T-cell (primary cell): ENCODE data around the gene WNT9A. TPM values are rescaled to one million over a fixed set of nuclear protein-coding genes. Genes with fewer than 3 reads are reported as not detected.

Source experiments
- ATAC-seq, 4 experiments: fragments of 200-7000 bp in 3 of 4; fragments of 150-1000 bp in 1 of 4; cut with Tn5 transposase; replicated peaks in 1 of 4; 1 replicate in 3 of 4; 2 replicates in 1 of 4; pipeline ENCODE4 v1.10.0; 2021; ENCODE audit warnings: moderate library complexity in 3 of 4, mild to moderate bottlenecking in 2 of 4, moderate number of reproducible peaks in 1 of 4
- CTCF ChIA-PET, 2 donors: fragments of 300-600 bp; sonication (Branson Sonifier 250); formaldehyde crosslinking; loops; one replicate each; lab custom pipeline; 2022; ENCODE audit warnings: antibody characterized with exemption in 2 of 2; lab: Charles Lee
- POLR2A ChIA-PET, 2 donors: fragments of 300-600 bp; sonication (Branson Sonifier 250); formaldehyde crosslinking; loops; one replicate each; lab custom pipeline; 2022; ENCODE audit warnings: antibody characterized with exemption in 2 of 2; lab: Charles Lee
- DNase-seq, 35 experiments: peaks; one replicate each; pipeline versions ENCODE4 v3.0.0 to v3.0.0-alpha.2; 2013 to 2023
- H3K27ac ChIP-seq: one replicate; pipeline ENCODE4 v1.5.1; 2013; ENCODE audit warnings: low read length
- H3K27me3 ChIP-seq, 2 experiments: replicated peaks in 1 of 2; 1 replicate in 1 of 2; 2 replicates in 1 of 2; pipeline versions ENCODE4 v1.6.1 to v1.7.0; 2013; ENCODE audit warnings: low read length in 1 of 2, mixed read lengths in 1 of 2; ENCODE audit not compliant: control insufficient read depth in 2 of 2, insufficient read depth in 2 of 2; ENCODE audit errors: extremely low read depth in 1 of 2
- H3K36me3 ChIP-seq, 2 donors: 1 replicate in 1 of 2; 2 replicates in 1 of 2; pipeline versions ENCODE4 v1.6.1 to v1.7.0; 2013; ENCODE audit warnings: low read length in 1 of 2; ENCODE audit not compliant: control insufficient read depth in 2 of 2, insufficient read depth in 1 of 2; ENCODE audit errors: extremely low read depth in 1 of 2
- H3K4me1 ChIP-seq, 2 experiments: 1 replicate in 1 of 2; 2 replicates in 1 of 2; pipeline versions ENCODE4 v1.6.1 to v1.7.0; 2013; ENCODE audit warnings: low read length in 2 of 2, mixed read lengths in 1 of 2; ENCODE audit not compliant: insufficient read depth in 2 of 2, control insufficient read depth in 1 of 2; ENCODE audit errors: extremely low read depth in 1 of 2
- H3K4me3 ChIP-seq, 2 donors: 1 replicate in 1 of 2; 2 replicates in 1 of 2; pipeline versions ENCODE4 v1.5.1 to v1.7.0; 2013; ENCODE audit warnings: mild to moderate bottlenecking in 2 of 2, low read length in 1 of 2, moderate library complexity in 1 of 2; ENCODE audit not compliant: control insufficient read depth in 1 of 2; ENCODE audit errors: extremely low read depth in 1 of 2
- H3K9me3 ChIP-seq: 2 replicates; pipeline ENCODE4 v1.7.0; 2013
- H3K27ac Mint-ChIP-seq, 2 donors: one replicate each; pipeline ENCODE4 v1.8.0; 2020 to 2021; ENCODE audit warnings: mild to moderate bottlenecking in 2 of 2, mixed read lengths in 2 of 2
- H3K27me3 Mint-ChIP-seq, 2 donors: one replicate each; pipeline ENCODE4 v1.8.0; 2021 to 2022; ENCODE audit warnings: mixed read lengths in 2 of 2
- H3K36me3 Mint-ChIP-seq: one replicate; pipeline ENCODE4 v1.8.0; 2021; ENCODE audit warnings: mixed read lengths
- H3K4me1 Mint-ChIP-seq, 3 donors: one replicate each; pipeline ENCODE4 v1.8.0; 2020 to 2022; ENCODE audit warnings: mixed read lengths in 3 of 3, mild to moderate bottlenecking in 1 of 3
- H3K4me3 Mint-ChIP-seq, 3 donors: one replicate each; pipeline ENCODE4 v1.8.0; 2020 to 2022; ENCODE audit warnings: mild to moderate bottlenecking in 3 of 3, mixed read lengths in 3 of 3, moderate library complexity in 3 of 3
- H3K9me3 Mint-ChIP-seq, 3 donors: one replicate each; pipeline ENCODE4 v1.8.0; 2020 to 2022; ENCODE audit warnings: mixed read lengths in 3 of 3
- WGBS: methylation state at CpG from one replicate; pipeline ENCODE4 v1.1.5; 2013; ENCODE audit warnings: missing lambda C conversion rate; ENCODE audit not compliant: insufficient coverage; 5-methylcytosine and 5-hydroxymethylcytosine counted together
- total RNA-seq, 35 experiments: library from RNA in 6 of 35; stranded (reverse) in 6 of 35; fragments of 120-200 nt in 1 of 35; gene quantifications; one replicate each; pipeline versions ENCODE4 v1.2.1 to v1.2.4 and lab custom pipeline; 2013 to 2026

The WNT9A gene
- total RNA-seq, 5 donors from 2014 or later (not counting 1 experiment from before 2014, with no cell fraction given), result 0.12 to 0.72 (median 0.48) TPM; not detected in 1

DNA sequence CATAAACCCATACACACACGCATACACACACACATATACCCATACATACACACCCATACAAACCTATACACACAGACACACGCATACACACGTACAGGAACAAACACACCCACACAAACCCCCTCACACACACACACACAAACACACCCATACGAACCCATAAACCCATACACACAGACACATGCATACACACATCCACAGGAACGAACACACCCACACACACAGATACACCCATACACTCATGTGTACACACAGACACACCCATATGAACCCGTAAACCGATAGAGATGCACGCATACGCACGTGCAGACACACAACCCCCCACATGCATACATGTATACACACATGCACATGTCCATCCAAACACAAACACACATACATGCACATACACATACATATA, 9.5 kb downstream of the WNT9A start:
- 91% methylated on average over 10 of the region's 10 CpGs for WGBS
- ChIA-PET POLR2A (no interaction called here), CTCF (no interaction called here)
- Histone ChIP-seq H3K4me1 (no peaks in the 10 kb centered on the region), H3K36me3 (no peaks in the 10 kb centered on the region), H3K9me3 (no peaks in the 10 kb centered on the region), H3K27ac (no peak overlapping the region), H3K4me3 (no peak overlapping the region), H3K27me3 (peaks cover 0 to 18% of the 10 kb centered on the region in 2 experiments)
- Mint-ChIP-seq H3K36me3 (no peaks in the 10 kb centered on the region), H3K4me1 (peaks cover 0 to 7% (median 7%) of the 10 kb centered on the region in 3 donors), H3K27ac (no peak overlapping the region), H3K9me3 (peaks cover 0 to 3% (median 0%) of the 10 kb centered on the region in 3 donors), H3K27me3 (no peaks in the 10 kb centered on the region), H3K4me3 (no peak overlapping the region)
- DNase-seq (no peak), ATAC-seq (no peak)

DNA sequence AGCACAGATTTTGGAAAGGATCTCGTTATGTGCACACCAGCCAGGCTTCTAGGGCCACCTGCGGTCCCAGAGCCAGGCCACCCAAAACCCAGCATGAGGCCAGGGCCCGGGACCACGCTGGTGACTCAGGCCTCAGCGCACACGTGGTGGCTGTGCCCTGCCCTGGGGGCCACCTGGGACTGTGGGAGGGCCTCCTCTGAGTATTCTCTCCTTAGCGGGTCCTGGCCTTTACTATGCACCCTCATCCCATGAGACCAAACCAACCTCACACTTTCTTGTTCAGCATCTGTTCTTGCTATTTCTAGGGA, 9.9 kb downstream of the WNT9A start:
- 81% methylated on average over 7 of the region's 7 CpGs for WGBS
- Mint-ChIP-seq H3K36me3 (no peaks in the 10 kb centered on the region), H3K27ac (no peak overlapping the region), H3K4me1 (peaks cover 0 to 8% (median 7%) of the 10 kb centered on the region in 3 donors), H3K4me3 (no peak overlapping the region), H3K9me3 (peaks cover 0 to 3% (median 0%) of the 10 kb centered on the region in 3 donors), H3K27me3 (no peaks in the 10 kb centered on the region)
- peaks cover 0 to 14% of the 10 kb centered on the region in 2 experiments for H3K27me3 ChIP-seq
- ATAC-seq, result no peak
- no peaks in the 10 kb centered on the region for H3K9me3 ChIP-seq
- no peak overlapping the region for H3K4me3 ChIP-seq
- ChIA-PET CTCF (no interaction called here), POLR2A (no interaction called here)
- no peak overlapping the region for H3K27ac ChIP-seq
- H3K4me1 ChIP-seq, result no peaks in the 10 kb centered on the region
- DNase-seq, result no peak
- H3K36me3 ChIP-seq, result no peaks in the 10 kb centered on the region

DNA sequence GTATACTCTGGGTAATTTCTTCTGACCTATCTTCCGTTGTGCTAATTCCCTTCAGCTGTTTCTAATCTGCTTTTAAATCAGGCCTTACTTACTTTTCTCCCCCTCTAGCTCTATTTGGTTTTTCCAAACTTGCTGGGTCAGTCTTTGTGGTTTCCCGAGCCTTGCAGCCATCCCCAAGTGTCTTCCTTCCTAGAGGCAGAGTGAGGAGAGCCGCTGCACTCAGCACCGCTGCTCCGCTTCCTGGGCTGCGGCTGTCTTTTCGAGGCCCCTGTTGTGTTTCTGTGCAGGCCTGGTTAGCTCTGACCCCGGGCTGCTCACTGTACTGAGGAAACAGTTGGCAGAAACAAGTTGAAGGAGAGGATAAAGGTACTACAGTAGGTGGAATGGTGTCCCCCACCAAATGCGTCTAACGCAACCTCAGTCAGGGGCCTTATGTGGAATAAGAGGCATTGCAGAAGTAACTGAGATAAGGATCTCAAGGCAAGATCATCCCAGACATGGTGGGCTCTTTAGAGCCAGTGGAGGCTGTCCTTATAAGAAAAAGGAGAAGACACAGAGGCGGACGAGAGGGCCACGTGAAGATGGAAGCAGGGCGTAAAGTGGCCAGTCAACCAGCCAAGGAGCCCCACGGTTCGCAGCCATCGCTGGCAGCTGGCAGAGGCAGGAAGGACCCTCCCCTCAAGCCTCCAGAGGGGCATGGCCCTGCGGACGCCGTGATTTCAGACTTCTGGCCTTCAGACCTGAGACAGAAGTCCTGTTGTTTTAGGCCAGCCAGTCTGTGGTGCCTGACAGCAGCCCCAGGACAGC, 10.5 kb downstream of the WNT9A start:
- H3K36me3 ChIP-seq, result no peaks in the 10 kb centered on the region
- no peak for DNase-seq
- H3K27me3 Mint-ChIP-seq, result no peaks in the 10 kb centered on the region
- no peak for ATAC-seq
- H3K27me3 ChIP-seq, result peaks cover 0 to 13% of the 10 kb centered on the region in 2 experiments
- H3K9me3 Mint-ChIP-seq, result peaks cover 0 to 3% (median 0%) of the 10 kb centered on the region in 3 donors
- no peaks in the 10 kb centered on the region for H3K4me1 ChIP-seq
- ChIA-PET POLR2A (interaction anchor here in 1 of 2 donors (0.6 kb wide), 1 partner anchor 205 kb away, joined by 3 read pairs; no protein-coding TSS in a partner anchor), CTCF (no interaction called here)
- no peaks in the 10 kb centered on the region for H3K36me3 Mint-ChIP-seq
- no peak overlapping the region for H3K27ac Mint-ChIP-seq
- no peaks in the 10 kb centered on the region for H3K9me3 ChIP-seq
- 72% methylated on average over 19 of the region's 20 CpGs for WGBS
- no peak overlapping the region for H3K27ac ChIP-seq
- H3K4me1 Mint-ChIP-seq, result peaks cover 4 to 14% (median 12%) of the 10 kb centered on the region in 3 donors
- no peak overlapping the region for H3K4me3 Mint-ChIP-seq
- no peak overlapping the region for H3K4me3 ChIP-seq

DNA sequence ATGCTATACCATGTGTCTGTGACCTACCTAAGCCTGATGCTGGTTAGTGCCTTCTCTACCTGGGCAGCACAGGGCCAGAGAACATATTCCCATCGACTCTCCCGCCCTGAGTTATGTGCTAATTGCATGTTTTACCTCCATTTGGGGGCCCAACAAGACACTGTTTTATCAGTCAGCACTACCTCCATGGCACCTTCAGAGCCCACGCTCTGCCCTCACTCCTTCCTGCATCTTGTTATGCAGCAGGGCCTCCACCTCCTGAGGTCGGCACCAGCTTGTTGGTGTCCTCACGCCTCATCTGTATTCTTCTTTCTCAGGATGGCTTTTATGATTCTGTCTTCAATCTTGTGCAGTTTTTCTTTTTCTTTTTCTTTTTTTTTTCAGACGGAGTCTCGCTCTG, 11.9 kb downstream of the WNT9A start:
- H3K9me3 Mint-ChIP-seq, result peaks cover 0 to 3% (median 0%) of the 10 kb centered on the region in 3 donors
- WGBS, result 88% methylated on average over 7 of the region's 7 CpGs
- DNase-seq (no peak), ATAC-seq (no peak)
- peaks cover 0 to 4% of the 10 kb centered on the region in 2 experiments for H3K4me1 ChIP-seq
- no peaks in the 10 kb centered on the region for H3K36me3 ChIP-seq
- peaks cover 18 to 23% (median 22%) of the 10 kb centered on the region in 3 donors for H3K4me1 Mint-ChIP-seq
- H3K9me3 ChIP-seq, result no peaks in the 10 kb centered on the region
- ChIA-PET POLR2A (no interaction called here), CTCF (no interaction called here)
- H3K4me3 Mint-ChIP-seq, result no peak overlapping the region
- peaks cover 0 to 13% of the 10 kb centered on the region in 2 experiments for H3K27me3 ChIP-seq
- H3K27me3 Mint-ChIP-seq, result no peaks in the 10 kb centered on the region
- H3K36me3 Mint-ChIP-seq, result no peaks in the 10 kb centered on the region
- H3K4me3 ChIP-seq, result no peak overlapping the region
- no peak overlapping the region for H3K27ac ChIP-seq
- peak overlapping the region; percentile 34 to 82 for H3K27ac Mint-ChIP-seq

DNA sequence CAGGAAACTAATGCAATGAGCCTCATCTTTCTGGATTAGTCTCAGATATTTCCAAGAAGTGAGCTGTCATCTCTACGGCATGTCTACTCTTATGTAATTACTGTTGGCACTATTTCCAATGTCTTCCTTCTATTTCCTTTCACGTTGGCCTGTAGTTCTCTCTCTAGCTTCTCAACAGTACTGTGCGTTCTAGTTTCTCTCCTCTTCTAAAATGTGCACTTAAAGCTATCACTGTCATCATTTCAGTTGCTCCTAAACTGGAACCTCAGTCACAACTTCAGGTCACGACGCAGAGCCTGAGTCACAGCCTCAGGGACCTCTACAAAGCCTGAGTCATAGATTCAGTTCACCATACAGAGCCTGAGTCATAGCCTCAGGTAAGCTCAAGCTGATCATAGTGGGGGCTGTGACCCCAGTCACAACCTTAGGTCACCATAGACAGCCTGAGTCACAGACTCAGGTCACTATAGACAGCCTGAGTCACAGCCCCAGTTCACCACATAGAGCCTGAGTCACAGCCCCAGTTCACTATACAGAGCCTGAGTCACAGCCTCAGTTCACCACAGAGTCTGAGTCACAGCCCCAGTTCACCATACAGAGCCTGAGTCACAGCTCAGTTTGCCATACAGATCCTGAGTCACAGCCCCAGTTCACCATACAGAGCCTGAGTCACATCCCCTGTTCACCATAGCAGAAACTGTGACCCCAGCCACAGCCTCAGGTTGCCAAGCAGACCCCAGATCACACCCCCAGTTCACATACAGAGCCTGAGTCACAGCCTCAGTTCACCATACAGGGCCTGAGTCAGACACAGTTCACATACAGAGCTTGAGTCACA, 13.0 kb downstream of the WNT9A start:
- H3K9me3 Mint-ChIP-seq, result peaks cover 0 to 3% (median 0%) of the 10 kb centered on the region in 3 donors
- no peaks in the 10 kb centered on the region for H3K36me3 Mint-ChIP-seq
- POLR2A ChIA-PET, result interaction anchor here in 1 of 2 donors (0.6 kb wide), 1 partner anchor 413 kb away, joined by 3 read pairs; no protein-coding TSS in a partner anchor
- no peak overlapping the region for H3K4me3 Mint-ChIP-seq
- no peaks in the 10 kb centered on the region for H3K27me3 Mint-ChIP-seq
- CTCF ChIA-PET, result interaction anchor here in 1 of 2 donors (0.5 kb wide), 1 partner anchor 139 kb away, joined by 4 read pairs; no protein-coding TSS in a partner anchor
- H3K4me1 ChIP-seq, result peaks cover 0 to 4% of the 10 kb centered on the region in 2 experiments
- WGBS, result 47% methylated on average over 5 of the region's 5 CpGs
- no peaks in the 10 kb centered on the region for H3K9me3 ChIP-seq
- H3K27me3 ChIP-seq, result peaks cover 0 to 10% of the 10 kb centered on the region in 2 experiments
- H3K27ac Mint-ChIP-seq, result peak overlapping the region; percentile 78 to 82
- DNase-seq (peak in 4 of 35 experiments; percentile 9 to 17 (median 14)), ATAC-seq (peak; percentile 43 to 87 (median 82))
- H3K4me3 ChIP-seq, result no peak overlapping the region
- H3K36me3 ChIP-seq, result no peaks in the 10 kb centered on the region
- H3K4me1 Mint-ChIP-seq, result peaks cover 20 to 23% (median 22%) of the 10 kb centered on the region in 3 donors
- no peak overlapping the region for H3K27ac ChIP-seq
